HG02885 (cell line): Measurements from ENCODE around the gene RPSA.
"Not testable (repeated sequence)": the region's sequence is repeated elsewhere in the genome, so short reads cannot be mapped to it uniquely, and the experiment has no call there.

Experiments
- ATAC-seq: cut with Tn5 transposase; IDR thresholded peaks from one replicate; pipeline ENCODE4 v1.9.1; 2021; ENCODE audit warnings: mild to moderate bottlenecking; ENCODE audit not compliant: unreplicated experiment, poor library complexity

The RPSA gene

DNA sequence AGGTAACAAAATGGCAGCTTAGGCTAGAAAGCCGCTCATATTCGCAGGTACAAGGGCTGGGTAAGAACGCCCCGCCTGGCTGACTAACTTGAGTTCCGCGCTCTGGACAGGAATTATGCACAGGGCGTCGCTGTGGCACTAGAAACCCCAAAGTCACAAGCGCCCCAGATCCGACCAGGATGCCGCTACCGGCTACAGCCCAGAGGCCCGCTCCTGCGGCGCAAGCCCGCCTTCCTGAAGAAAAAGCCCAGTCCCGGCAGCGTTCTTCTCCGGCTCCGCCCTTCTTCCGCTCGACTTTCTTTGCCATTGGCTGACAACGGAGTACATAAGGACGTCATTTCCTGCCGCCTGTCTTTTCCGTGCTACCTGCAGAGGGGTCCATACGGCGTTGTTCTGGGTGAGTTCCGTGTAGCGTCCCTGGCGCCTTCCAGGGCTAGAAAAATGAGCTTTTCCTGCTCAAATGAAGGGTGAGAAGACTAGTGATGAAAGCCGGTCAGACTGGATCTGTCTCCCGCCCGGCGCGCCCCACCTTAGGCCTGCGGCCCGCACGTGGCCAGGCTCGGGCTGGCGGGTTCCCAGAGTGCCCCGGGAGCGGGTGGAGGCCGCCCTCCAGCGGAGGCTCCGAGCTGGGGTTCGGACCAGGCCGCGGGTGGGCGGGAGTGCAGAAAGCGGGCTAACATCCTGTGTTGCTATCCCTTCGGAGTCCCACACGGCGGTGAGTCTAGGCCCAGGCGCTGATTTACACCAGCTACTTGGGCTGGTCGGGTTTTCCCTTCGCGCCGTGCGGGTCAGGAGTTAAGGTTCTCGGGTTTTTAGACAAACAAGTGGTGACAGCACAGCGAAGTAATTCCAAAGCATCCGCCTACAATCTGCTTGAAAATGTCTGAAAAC lies at the start of gene RPSA:
Gene RPSA, plus strand, starts transcription at position 353 of the 891 bp plus-strand sequence. CDS start 934 bp downstream, outside the sequence.
- ATAC-seq = peak; percentile 93

- no peak for ATAC-seq
Observed at GRCh38 chr3:39358333-39358732, 48.2 kb upstream of the RPSA start.

- no peak for ATAC-seq
Observed at GRCh38 chr3:39361252-39361927, 45.1 kb upstream of the RPSA start.

DNA sequence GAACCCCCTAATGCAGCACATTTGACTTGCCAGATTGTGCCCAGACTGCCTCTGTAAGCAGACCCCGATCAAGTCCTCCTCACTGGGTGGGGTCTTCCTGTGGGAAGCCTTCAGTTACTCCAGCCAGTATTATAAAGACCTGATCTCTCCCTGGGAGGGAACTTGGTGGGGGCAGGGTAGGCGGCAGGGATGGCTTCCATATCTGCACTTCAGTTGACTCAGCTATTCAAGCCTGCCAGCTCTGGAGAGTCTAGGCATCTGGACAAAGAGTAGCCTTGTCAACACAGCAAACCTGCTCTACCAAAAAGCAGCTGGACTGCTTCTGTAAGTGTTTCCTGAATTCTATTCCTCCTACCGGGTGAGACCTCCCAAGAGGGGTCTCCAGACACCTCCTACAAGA lies 44.3 kb upstream of the RPSA start:
- no peak for ATAC-seq

DNA sequence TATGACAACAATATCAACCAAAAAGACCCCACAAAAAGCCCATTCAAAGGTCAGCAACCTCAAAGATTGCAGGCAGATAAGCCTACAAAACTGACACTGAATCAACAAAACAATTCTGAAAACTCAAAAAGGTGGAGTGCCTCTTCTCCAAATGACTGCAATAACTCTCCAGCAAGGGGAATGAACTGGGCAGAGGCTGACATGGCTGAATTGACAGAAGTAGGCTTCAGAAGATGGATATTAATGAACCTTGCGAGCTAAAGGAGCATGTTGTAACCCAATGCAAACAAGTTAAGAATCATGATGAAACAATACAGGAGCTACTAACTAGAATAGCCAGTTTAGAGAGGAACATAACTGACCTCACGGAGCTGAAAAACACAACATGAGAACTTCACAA lies 43.7 kb upstream of the RPSA start:
- ATAC-seq = no peak

DNA sequence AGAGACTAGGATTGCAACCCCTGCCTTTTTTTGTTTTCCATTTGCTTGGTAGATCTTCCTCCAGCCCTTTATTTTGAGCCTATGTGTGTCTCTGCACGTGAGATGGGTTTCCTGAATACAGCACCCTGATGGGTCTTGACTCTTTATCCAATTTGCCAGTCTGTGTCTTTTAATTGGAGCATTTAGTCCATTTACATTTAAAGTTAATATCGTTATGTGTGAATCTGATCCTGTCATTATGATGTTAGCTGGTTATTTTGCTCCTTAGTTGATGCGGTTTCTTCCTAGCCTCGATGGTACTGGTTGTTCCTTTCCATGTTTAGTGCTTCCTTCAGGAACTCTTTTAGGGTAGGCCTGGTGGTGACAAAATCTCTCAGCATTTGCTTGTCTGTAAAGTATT lies 36.1 kb upstream of the RPSA start:
- ATAC-seq = not testable (repeated sequence)

DNA sequence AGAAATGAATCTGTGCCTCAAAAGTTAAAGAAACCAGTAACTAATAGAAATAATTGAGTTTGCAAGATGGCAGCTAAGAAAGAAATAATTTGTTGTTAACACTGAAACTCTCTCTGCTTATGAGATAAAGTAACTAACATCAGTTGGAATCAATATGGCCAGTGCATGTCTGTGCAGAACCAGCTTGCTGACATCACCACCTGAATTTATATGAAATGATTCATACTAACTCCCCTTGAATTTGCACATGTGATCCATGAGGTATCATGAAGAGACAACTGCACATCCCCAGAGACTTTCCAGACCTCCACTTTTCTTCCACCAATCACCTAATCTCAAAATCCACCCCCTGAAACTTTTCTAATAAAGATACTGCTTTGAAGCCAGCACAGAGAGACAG lies 33.7 kb upstream of the RPSA start:
- ATAC-seq = no peak

DNA sequence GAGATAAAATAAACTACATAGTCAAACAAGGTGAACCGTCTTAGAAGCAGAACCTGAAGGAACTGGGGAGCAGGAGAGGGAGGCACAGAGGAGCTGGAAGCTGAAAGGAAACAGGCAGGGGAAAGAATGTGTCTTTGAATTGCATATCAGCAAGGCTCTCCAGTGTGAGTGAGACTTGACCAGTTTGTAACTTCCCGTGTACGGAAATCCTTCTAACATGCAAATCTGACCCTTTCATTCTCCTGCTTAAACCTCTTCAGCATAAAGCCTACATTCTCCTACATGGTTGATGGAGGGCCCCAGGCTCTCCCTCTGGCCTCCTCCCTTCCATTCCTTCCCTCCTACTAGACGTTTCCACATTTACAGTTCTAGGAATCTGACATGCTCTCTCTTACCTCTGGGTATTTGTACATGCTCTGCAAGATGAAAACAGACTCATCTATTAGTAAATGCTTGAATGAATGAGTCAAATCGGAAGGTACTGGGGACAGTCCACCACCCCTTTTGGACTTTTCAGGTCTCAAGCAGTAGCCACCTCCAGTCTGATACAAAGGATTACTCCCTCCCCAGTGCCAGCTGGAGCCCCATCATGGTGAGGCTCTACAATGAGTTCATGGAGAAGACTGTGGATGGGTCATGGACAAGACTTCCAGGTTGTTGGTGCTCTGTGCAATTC lies 29.4 kb upstream of the RPSA start:
- ATAC-seq = peak; percentile 57

DNA sequence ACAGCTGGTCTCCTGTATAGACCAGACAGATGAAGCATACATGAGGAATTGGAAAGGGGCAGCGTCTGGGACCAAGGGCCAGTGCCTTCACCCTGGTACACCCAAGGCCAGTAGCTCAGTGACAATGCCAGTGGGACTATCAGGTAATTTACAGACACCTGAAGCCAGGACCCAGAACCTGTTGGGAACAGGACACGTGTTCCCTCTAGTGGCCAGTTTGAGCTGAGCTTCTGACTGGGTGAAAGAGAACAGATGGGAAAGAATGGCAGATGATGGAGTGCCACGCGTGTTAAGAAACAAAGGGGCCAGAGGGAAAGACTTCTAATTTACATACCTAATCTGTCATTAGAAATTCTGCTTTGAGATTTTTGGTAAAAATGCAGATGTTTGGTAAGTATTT lies 28.4 kb upstream of the RPSA start:
- peak; percentile 71 for ATAC-seq

- no peak for ATAC-seq
Observed at GRCh38 chr3:39378957-39379777, 27.4 kb upstream of the RPSA start.

DNA sequence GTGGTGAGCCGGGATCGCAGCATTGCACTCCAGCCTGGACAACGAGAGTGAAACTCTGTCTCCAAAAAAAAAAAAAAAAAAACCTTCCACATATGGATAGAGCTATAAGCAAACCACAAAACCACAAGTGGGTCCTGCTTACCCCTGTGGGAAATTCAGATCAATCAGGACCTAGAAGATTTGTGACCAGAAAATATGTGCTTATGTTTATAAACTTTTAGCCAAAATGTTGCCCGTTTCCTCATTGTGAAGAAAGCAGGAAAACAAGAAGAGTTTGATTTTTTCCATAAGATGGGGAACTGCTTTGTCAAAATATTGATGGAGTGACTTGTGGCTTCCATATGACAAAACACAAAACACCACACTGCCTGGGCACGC lies 26.8 kb upstream of the RPSA start:
- no peak for ATAC-seq

DNA sequence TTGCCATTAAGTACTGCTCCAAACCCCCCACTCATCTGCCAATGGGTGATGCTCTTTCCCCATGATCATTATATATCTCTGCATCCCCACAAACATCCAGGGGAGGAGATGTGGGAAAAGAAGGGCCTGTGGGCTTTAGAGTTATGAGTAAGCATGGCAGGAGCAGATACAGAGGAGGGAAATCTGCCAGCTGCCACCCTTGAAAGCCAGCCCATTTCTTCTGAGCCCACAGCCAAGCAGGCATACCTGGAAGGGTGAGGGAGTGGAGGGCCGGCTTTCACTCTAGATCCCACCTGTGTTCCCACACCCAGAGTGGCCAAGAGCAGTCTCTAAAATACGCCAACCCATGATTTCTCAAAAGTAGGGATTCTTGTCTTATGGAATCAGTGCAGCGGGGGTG lies 25.1 kb upstream of the RPSA start:
- ATAC-seq = no peak

DNA sequence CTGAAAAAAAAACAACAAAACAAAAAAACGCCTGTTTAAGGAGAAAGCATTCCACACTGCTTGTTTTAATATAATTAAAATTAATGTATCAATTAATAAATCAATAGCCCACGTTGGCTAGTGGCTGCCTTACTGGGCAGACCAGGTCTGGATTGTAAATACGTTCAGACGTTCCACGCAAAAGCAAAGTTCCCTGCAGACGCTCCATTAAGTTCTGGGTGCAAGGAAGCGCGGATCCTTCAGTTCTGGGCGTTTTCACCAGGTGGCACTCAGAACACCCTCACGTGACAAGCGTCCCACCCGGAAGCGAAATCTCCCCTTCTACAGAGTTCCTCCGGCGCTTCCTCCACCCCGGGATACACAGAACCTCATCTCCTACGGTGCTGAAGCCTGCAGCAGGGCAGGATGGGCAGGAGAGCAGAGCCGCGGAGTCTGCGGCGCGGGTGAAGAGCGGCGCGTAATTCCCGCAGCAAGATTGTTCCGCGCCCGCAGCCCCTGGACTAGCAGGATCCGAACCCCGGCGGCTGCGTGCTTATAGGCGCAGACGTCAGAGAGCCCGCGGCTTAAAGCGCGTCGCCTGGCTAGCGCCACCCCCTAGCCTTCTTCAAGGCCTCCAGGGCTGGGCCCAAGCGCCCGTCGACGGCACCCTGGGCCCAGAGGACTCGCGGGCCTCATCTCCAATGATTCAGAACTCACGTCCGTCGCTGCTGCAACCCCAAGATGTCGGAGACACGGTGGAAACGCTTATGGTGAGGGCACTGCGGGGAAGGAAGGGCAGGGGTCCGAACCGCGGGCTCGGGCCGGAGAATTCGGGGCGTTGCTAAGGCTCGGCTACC lies 23.3 kb upstream of the RPSA start, which contains the start of gene SLC25A38:
Gene SLC25A38, plus strand, starts transcription at position 326 of the 836 bp plus-strand sequence. Its CDS starts 355 bp downstream, at position 681.
- peak; percentile 74 for ATAC-seq

GRCh38 chr3:39383881-39384664 lies 22.4 kb upstream of the RPSA start:
- peak; percentile 78 for ATAC-seq

DNA sequence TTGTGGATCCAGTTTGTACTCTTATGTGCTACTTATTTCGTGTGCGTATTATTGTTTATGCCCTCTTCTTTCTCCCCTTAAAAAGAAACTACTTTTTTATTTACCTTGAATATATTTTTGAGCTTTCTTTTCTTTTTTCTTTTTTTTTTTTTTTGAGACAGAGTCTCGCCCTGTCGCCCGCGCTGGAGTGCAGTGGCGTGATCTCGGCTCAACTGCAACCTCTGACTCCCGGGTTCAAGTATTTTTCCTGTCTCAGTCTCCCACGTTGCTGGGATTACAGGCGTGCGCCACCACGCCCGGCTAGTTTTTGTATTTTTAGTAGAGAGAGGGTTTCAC lies 21.9 kb upstream of the RPSA start:
- no peak for ATAC-seq

GRCh38 chr3:39385456-39386090 lies 20.9 kb upstream of the RPSA start:
- no peak for ATAC-seq

GRCh38 chr3:39386318-39386717 lies 20.2 kb upstream of the RPSA start:
- no peak for ATAC-seq

DNA sequence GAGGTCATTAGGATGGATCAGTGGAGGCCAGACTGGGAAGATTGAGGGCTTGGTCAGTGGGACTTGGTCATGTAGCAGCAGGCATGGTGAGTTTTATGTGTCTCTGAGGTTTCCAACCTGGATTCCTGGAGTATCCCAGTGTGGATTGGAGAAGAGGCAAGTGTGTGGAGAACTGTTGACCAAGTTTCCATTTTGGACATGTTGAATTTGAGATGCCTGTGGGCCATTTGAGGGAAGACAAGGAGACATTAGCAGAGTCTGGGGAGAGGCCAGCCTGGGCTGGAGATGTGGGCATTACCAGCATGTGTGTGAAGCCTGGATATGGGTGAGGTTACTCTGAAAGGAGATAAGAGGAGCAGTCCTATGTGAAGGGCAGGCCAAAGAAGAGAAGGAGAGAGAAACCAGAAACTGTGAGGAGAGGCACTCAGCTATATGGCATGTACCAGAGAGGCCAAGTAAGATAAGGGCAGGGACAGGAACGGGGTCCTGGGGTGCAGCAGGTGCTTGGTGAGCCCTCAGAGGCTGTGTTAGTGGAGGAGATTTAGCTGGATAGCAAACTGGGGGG lies 19.0 kb upstream of the RPSA start:
- no peak for ATAC-seq
